ENCODE results near the gene TMCC1. TPM values are rescaled to one million over a fixed set of nuclear protein-coding genes. Genes with fewer than 3 reads are reported as not detected.
"Not testable (repeated sequence)": the region's sequence is repeated elsewhere in the genome, so short reads cannot be mapped to it uniquely, and the experiment has no call there.

The TMCC1 gene
- total RNA-seq, 1 experiment from 2014 or later = 23.0 TPM

DNA sequence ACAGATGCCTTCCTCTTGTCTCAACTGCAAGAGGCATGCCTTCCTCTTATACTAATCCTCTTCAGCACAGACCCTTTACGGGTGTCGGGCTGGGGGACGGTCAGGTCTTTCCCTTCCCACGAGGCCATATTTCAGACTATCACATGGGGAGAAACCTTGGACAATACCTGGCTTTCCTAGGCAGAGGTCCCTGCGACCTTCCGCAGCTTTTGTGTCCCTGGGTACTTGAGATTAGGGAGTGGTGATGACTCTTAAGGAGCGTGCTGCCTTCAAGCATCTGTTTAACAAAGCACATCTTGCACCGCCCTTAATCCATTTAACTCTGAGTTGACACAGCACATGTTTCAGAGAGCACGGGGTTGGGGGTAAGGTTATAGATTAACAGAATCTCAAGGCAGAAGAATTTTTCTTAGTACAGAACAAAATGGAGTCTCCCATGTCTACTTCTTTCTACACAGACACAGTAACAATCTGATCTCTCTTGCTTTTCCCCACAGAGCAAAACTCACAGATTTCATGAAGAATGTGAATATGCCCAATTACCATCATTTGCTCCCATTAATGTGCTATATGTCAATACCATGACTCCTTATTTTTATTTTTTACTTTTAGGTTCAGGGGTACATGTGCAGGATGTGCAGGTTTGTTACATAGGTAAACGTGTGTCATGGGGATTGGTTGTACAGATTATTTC is 251.8 kb downstream of the TMCC1 start:
- not testable (repeated sequence) for H3K4me2 ChIP-seq (ENCODE audit: low read depth, low read length, poor library complexity, severe bottlenecking); H3K27ac ChIP-seq (ENCODE audit: low read length)

DNA sequence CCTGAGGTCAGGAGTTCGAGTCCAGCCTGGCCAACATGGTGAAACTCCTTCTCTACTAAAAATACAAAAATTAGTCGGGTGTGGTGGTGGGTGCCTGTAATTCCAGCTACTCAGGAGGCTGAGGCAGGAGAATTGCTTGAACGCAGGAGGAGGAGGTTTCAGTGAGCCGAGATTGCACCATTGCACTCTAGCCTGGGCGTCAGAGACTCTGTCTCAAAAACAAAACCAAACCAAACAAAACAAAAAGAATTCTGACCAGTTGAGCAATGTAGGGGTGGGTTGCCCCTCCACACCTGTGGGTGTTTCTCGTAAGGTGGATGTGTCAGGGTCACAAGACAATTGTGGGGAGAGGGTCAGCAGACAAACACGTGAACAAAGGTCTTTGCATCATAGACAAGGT is 252.5 kb downstream of the TMCC1 start:
- H3K79me2 ChIP-seq (ENCODE audit: low read length); H4K20me1 ChIP-seq (ENCODE audit: insufficient read depth, low read depth, low read length); H2AFZ ChIP-seq (ENCODE audit: low read length); H3K9ac ChIP-seq (ENCODE audit: low read length); H3K9me3 ChIP-seq (ENCODE audit: low read length); H3K4me1 ChIP-seq (ENCODE audit: low read length); H3K27me3 ChIP-seq (ENCODE audit: low read length); H3K36me3 ChIP-seq (ENCODE audit: insufficient read depth, low read length); H3K9me2 ChIP-seq (replicated peaks; ENCODE audit: insufficient read depth, low read length); H3K4me2 ChIP-seq (ENCODE audit: low read depth, low read length, poor library complexity, severe bottlenecking); DNase-seq; H3K27ac ChIP-seq (ENCODE audit: low read length); H3K4me3 ChIP-seq (ENCODE audit: low read length): not testable (repeated sequence)

More for the DNA sequence above, 251.8 kb downstream of the TMCC1 start:
- not testable (repeated sequence) for DNase-seq; H3K9me3 ChIP-seq (ENCODE audit: low read length); H3K9me2 ChIP-seq (replicated peaks; ENCODE audit: insufficient read depth, low read length); H3K79me2 ChIP-seq (ENCODE audit: low read length); H3K4me3 ChIP-seq (ENCODE audit: low read length); H2AFZ ChIP-seq (ENCODE audit: low read length); H3K9ac ChIP-seq (ENCODE audit: low read length); H3K36me3 ChIP-seq (ENCODE audit: insufficient read depth, low read length); H3K27me3 ChIP-seq (ENCODE audit: low read length); H4K20me1 ChIP-seq (ENCODE audit: insufficient read depth, low read depth, low read length); H3K4me1 ChIP-seq (ENCODE audit: low read length)

- Histone ChIP-seq H3K27me3 (ENCODE audit: low read length) (no peaks in the 10 kb centered on the region), H3K4me1 (ENCODE audit: low read length) (peaks cover 7% of the 10 kb centered on the region), H3K79me2 (ENCODE audit: low read length) (no peaks in the 10 kb centered on the region), H3K27ac (ENCODE audit: low read length) (no peak overlapping the region), H3K9ac (ENCODE audit: low read length) (no peak overlapping the region), H3K9me3 (ENCODE audit: low read length) (no peaks in the 10 kb centered on the region), H3K4me3 (ENCODE audit: low read length) (no peak overlapping the region), H3K9me2 (replicated peaks; ENCODE audit: insufficient read depth, low read length) (no peaks in the 10 kb centered on the region), H2AFZ (ENCODE audit: low read length) (no peak overlapping the region), H4K20me1 (ENCODE audit: insufficient read depth, low read depth, low read length) (no peaks in the 10 kb centered on the region), H3K4me2 (ENCODE audit: low read depth, low read length, poor library complexity, severe bottlenecking) (no peak overlapping the region), H3K36me3 (ENCODE audit: insufficient read depth, low read length) (no peaks in the 10 kb centered on the region)
- no peak for DNase-seq
Measured at GRCh38 chr3:129638481-129638880, 255.0 kb downstream of the TMCC1 start.

GRCh38 chr3:129636082-129636481 is 257.4 kb downstream of the TMCC1 start:
- Histone ChIP-seq H3K4me2 (ENCODE audit: low read depth, low read length, poor library complexity, severe bottlenecking) (no peak overlapping the region), H3K9me3 (ENCODE audit: low read length) (no peaks in the 10 kb centered on the region), H3K27me3 (ENCODE audit: low read length) (no peaks in the 10 kb centered on the region), H3K9me2 (replicated peaks; ENCODE audit: insufficient read depth, low read length) (no peaks in the 10 kb centered on the region), H3K4me3 (ENCODE audit: low read length) (no peak overlapping the region), H4K20me1 (ENCODE audit: insufficient read depth, low read depth, low read length) (no peaks in the 10 kb centered on the region), H3K36me3 (ENCODE audit: insufficient read depth, low read length) (no peaks in the 10 kb centered on the region), H3K79me2 (ENCODE audit: low read length) (no peaks in the 10 kb centered on the region), H2AFZ (ENCODE audit: low read length) (no peak overlapping the region), H3K4me1 (ENCODE audit: low read length) (peaks cover 7% of the 10 kb centered on the region), H3K9ac (ENCODE audit: low read length) (no peak overlapping the region), H3K27ac (ENCODE audit: low read length) (no peak overlapping the region)
- DNase-seq = no peak

GRCh38 chr3:129635656-129636055 is 257.9 kb downstream of the TMCC1 start:
- no peaks in the 10 kb centered on the region for H3K79me2 ChIP-seq (ENCODE audit: low read length)
- no peak overlapping the region for H3K27ac ChIP-seq (ENCODE audit: low read length)
- H4K20me1 ChIP-seq (ENCODE audit: insufficient read depth, low read depth, low read length) = no peaks in the 10 kb centered on the region
- H3K4me1 ChIP-seq (ENCODE audit: low read length) = peaks cover 7% of the 10 kb centered on the region
- H3K9me2 ChIP-seq (replicated peaks; ENCODE audit: insufficient read depth, low read length) = no peaks in the 10 kb centered on the region
- H2AFZ ChIP-seq (ENCODE audit: low read length) = no peak overlapping the region
- H3K9me3 ChIP-seq (ENCODE audit: low read length) = no peaks in the 10 kb centered on the region
- no peak for DNase-seq
- H3K9ac ChIP-seq (ENCODE audit: low read length) = no peak overlapping the region
- no peak overlapping the region for H3K4me2 ChIP-seq (ENCODE audit: low read depth, low read length, poor library complexity, severe bottlenecking)
- no peaks in the 10 kb centered on the region for H3K36me3 ChIP-seq (ENCODE audit: insufficient read depth, low read length)
- H3K27me3 ChIP-seq (ENCODE audit: low read length) = no peaks in the 10 kb centered on the region
- H3K4me3 ChIP-seq (ENCODE audit: low read length) = no peak overlapping the region

DNA sequence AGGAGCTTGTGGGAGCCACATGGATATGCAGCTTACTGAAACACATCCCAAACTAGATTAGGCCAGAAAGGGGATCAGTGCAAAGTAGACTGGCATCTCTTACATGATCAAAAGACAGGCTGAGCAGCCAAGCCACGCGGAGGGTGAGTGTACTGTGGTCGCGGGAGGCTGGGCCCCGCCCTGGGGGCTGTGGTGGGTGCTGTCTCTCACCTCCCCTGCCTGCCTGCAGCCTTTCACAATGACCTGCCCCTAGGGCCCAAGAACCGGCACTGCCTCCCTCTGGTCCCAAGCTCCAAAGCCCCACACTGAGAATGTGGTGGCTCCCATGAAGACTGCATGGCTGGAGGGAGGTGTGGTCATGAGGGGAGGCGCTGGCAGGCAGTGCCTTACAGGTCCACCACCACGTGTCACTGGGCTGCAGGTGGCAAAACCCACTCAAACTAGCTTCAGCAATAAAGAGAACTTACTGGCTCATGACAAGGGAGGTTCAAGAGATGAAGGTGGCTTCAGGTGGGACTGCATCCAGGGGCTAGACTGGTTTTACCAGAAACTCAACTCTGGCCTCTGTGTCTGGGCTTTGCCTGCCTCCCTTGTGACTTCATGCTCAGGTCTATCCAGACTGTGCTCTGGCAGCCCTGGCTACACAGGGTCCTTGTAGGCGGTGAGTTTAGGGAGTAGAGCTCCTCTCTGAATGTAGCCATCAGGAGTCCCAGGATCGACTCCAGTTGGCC is 259.6 kb downstream of the TMCC1 start:
- no peak for DNase-seq
- H3K4me2 ChIP-seq (ENCODE audit: low read depth, low read length, poor library complexity, severe bottlenecking) = no peak overlapping the region
- no peaks in the 10 kb centered on the region for H4K20me1 ChIP-seq (ENCODE audit: insufficient read depth, low read depth, low read length)
- no peaks in the 10 kb centered on the region for H3K9me3 ChIP-seq (ENCODE audit: low read length)
- no peak overlapping the region for H3K27ac ChIP-seq (ENCODE audit: low read length)
- no peaks in the 10 kb centered on the region for H3K9me2 ChIP-seq (replicated peaks; ENCODE audit: insufficient read depth, low read length)
- no peaks in the 10 kb centered on the region for H3K36me3 ChIP-seq (ENCODE audit: insufficient read depth, low read length)
- H3K27me3 ChIP-seq (ENCODE audit: low read length) = no peaks in the 10 kb centered on the region
- H3K9ac ChIP-seq (ENCODE audit: low read length) = no peak overlapping the region
- H2AFZ ChIP-seq (ENCODE audit: low read length) = no peak overlapping the region
- H3K4me3 ChIP-seq (ENCODE audit: low read length) = no peak overlapping the region
- no peaks in the 10 kb centered on the region for H3K79me2 ChIP-seq (ENCODE audit: low read length)
- peaks cover 6% of the 10 kb centered on the region for H3K4me1 ChIP-seq (ENCODE audit: low read length)

GRCh38 chr3:129632977-129633376 is 260.5 kb downstream of the TMCC1 start:
- H3K27ac ChIP-seq (ENCODE audit: low read length) = no peak overlapping the region
- DNase-seq = no peak
- no peaks in the 10 kb centered on the region for H3K27me3 ChIP-seq (ENCODE audit: low read length)
- H3K9me3 ChIP-seq (ENCODE audit: low read length) = no peaks in the 10 kb centered on the region
- H3K79me2 ChIP-seq (ENCODE audit: low read length) = no peaks in the 10 kb centered on the region
- H4K20me1 ChIP-seq (ENCODE audit: insufficient read depth, low read depth, low read length) = no peaks in the 10 kb centered on the region
- no peak overlapping the region for H3K4me2 ChIP-seq (ENCODE audit: low read depth, low read length, poor library complexity, severe bottlenecking)
- no peaks in the 10 kb centered on the region for H3K9me2 ChIP-seq (replicated peaks; ENCODE audit: insufficient read depth, low read length)
- H3K9ac ChIP-seq (ENCODE audit: low read length) = no peak overlapping the region
- no peaks in the 10 kb centered on the region for H3K36me3 ChIP-seq (ENCODE audit: insufficient read depth, low read length)
- H2AFZ ChIP-seq (ENCODE audit: low read length) = no peak overlapping the region
- peaks cover 4% of the 10 kb centered on the region for H3K4me1 ChIP-seq (ENCODE audit: low read length)
- no peak overlapping the region for H3K4me3 ChIP-seq (ENCODE audit: low read length)

GRCh38 chr3:129632556-129632955 is 261.0 kb downstream of the TMCC1 start:
- no peak overlapping the region for H3K9ac ChIP-seq (ENCODE audit: low read length)

More at GRCh38 chr3:129632556-129632955, 261.0 kb downstream of the TMCC1 start:
- no peaks in the 10 kb centered on the region for H3K79me2 ChIP-seq (ENCODE audit: low read length)
- H3K4me2 ChIP-seq (ENCODE audit: low read depth, low read length, poor library complexity, severe bottlenecking) = no peak overlapping the region
- no peaks in the 10 kb centered on the region for H3K27me3 ChIP-seq (ENCODE audit: low read length)
- no peaks in the 10 kb centered on the region for H3K36me3 ChIP-seq (ENCODE audit: insufficient read depth, low read length)
- no peaks in the 10 kb centered on the region for H3K9me2 ChIP-seq (replicated peaks; ENCODE audit: insufficient read depth, low read length)
- H2AFZ ChIP-seq (ENCODE audit: low read length) = no peak overlapping the region
- H3K4me1 ChIP-seq (ENCODE audit: low read length) = peaks cover 4% of the 10 kb centered on the region
- no peak overlapping the region for H3K27ac ChIP-seq (ENCODE audit: low read length)
- no peaks in the 10 kb centered on the region for H3K9me3 ChIP-seq (ENCODE audit: low read length)
- no peak overlapping the region for H3K4me3 ChIP-seq (ENCODE audit: low read length)
- DNase-seq = no peak
- no peaks in the 10 kb centered on the region for H4K20me1 ChIP-seq (ENCODE audit: insufficient read depth, low read depth, low read length)
